ENCODE data around the gene CNIH3.

DNA sequence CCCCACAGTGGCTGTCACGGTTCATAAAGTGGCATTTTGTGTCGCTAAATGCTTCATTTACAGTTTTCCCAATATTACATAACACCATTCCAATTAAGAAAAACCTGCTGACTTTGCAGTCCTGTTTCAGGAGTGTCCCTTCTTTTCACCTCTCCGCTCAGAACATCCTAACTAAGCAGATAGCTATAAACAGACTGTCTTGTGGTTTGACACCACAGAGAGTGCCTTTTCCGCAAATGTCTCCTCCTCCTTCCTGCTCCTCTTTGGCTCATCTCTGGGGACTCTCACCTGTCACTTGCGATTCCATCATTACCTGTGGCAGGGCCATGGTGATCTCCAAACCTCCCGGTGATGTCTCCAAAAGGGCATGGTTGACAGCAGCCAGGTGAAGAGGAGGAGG, 119.0 kb downstream of the CNIH3 start:
- TF ChIP-seq, protein P1, sequence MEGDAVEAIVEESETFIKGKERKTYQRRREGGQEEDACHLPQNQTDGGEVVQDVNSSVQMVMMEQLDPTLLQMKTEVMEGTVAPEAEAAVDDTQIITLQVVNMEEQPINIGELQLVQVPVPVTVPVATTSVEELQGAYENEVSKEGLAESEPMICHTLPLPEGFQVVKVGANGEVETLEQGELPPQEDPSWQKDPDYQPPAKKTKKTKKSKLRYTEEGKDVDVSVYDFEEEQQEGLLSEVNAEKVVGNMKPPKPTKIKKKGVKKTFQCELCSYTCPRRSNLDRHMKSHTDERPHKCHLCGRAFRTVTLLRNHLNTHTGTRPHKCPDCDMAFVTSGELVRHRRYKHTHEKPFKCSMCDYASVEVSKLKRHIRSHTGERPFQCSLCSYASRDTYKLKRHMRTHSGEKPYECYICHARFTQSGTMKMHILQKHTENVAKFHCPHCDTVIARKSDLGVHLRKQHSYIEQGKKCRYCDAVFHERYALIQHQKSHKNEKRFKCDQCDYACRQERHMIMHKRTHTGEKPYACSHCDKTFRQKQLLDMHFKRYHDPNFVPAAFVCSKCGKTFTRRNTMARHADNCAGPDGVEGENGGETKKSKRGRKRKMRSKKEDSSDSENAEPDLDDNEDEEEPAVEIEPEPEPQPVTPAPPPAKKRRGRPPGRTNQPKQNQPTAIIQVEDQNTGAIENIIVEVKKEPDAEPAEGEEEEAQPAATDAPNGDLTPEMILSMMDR (IDR thresholded peaks at IDR 0.05; ENCODE audit: low read depth, low read length, poor library complexity, severe bottlenecking): no peak
- no peak for TF ChIP-seq EZH2phosphoT487 (IDR thresholded peaks at IDR 0.05; ENCODE audit: borderline replicate concordance, low read length)
